ENCODE data around the gene APOH. TPM values are rescaled to one million over a fixed set of nuclear protein-coding genes. Genes with fewer than 3 reads are reported as not detected.

APOH gene
- polyA plus RNA-seq, 1 of the 3 experiments (the other 2 are of a cell fraction), result not detected

- no peak for TF ChIP-seq REST (IDR thresholded peaks at IDR 0.05; ENCODE audit: low read depth, low read length)
- no peak for TF ChIP-seq EP300 (IDR thresholded peaks at IDR 0.05; ENCODE audit: borderline replicate concordance in 1 of 2, low read depth in 1 of 2, low read length in 1 of 2)
- no peak for TF ChIP-seq FOXJ3 (CRISPR knock-in tag; IDR thresholded peaks at IDR 0.05)
Observed at GRCh38 chr17:66211047-66211810, 18.0 kb downstream of the APOH start (continued).

DNA sequence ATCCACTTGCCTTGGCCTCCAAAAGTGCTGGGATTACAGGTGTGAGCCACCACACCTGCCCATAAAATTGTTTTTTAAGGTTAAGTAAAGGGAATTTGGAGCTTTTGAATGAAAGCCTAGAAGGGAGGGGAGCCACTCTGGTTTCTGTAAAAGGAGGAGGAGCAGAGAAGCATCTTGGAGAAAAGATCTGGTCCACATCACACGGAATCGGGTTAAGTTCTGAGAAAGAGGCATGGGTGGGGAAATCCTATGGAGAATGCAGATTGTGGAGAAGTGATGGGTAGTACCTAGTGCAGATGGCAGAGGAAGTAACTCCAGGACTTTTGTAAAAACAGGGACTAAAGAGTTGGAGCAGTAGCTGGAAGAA, 19.0 kb downstream of the APOH start:
- Histone ChIP-seq H3K27ac (ENCODE audit: low read depth in 2 of 2, low read length in 1 of 2) (no peak overlapping the region), H3K79me2 (ENCODE audit: insufficient read depth) (no peaks in the 10 kb centered on the region), H3F3A (replicated peaks; ENCODE audit: insufficient read depth) (no peaks in the 10 kb centered on the region), H3K9me2 (no peaks in the 10 kb centered on the region), H3K36me3 (replicated peaks in 1 of 2; ENCODE audit: control insufficient read depth in 1 of 2, insufficient read depth in 2 of 2, low read length in 1 of 2) (no peaks in the 10 kb centered on the region), H3K4me1 (ENCODE audit: control insufficient read depth in 1 of 2, insufficient read depth in 2 of 2, low read depth in 1 of 2, low read length in 1 of 2) (no peaks in the 10 kb centered on the region), H4K20me1 (ENCODE audit: insufficient read depth) (no peaks in the 10 kb centered on the region), H3K9ac (no peak overlapping the region), H3K4me3 (ENCODE audit: low read depth in 2 of 2, low read length in 1 of 2) (no peak overlapping the region), H3K9me3 (no peaks in the 10 kb centered on the region), H3K27me3 (ENCODE audit: insufficient read depth) (no peaks in the 10 kb centered on the region), H3K4me2 (no peak overlapping the region), H2AFZ (ENCODE audit: low read depth) (no peak overlapping the region)
- TF ChIP-seq FOXJ3 (CRISPR knock-in tag; IDR thresholded peaks at IDR 0.05) (no peak), GABPA (IDR thresholded peaks at IDR 0.05; ENCODE audit: low read depth) (no peak), PBX3 (IDR thresholded peaks at IDR 0.05) (no peak), RFX5 (IDR thresholded peaks at IDR 0.05; ENCODE audit: low read length) (no peak), FOXM1 (IDR thresholded peaks at IDR 0.05; ENCODE audit: low read depth) (no peak), NRF1 (IDR thresholded peaks at IDR 0.05; ENCODE audit: low read depth, low read length) (no peak), IRF3 (IDR thresholded peaks at IDR 0.05; ENCODE audit: low read depth, low read length) (no peak), NFIC (IDR thresholded peaks at IDR 0.05; ENCODE audit: borderline replicate concordance) (no peak), EP300 (IDR thresholded peaks at IDR 0.05; ENCODE audit: borderline replicate concordance in 1 of 2, low read depth in 1 of 2, low read length in 1 of 2) (no peak), FOSL2 (IDR thresholded peaks at IDR 0.05; ENCODE audit: borderline replicate concordance, low read depth) (no peak), USF2 (IDR thresholded peaks at IDR 0.05; ENCODE audit: borderline replicate concordance, low read depth, low read length) (no peak)
- TF ChIP-seq, protein P1, sequence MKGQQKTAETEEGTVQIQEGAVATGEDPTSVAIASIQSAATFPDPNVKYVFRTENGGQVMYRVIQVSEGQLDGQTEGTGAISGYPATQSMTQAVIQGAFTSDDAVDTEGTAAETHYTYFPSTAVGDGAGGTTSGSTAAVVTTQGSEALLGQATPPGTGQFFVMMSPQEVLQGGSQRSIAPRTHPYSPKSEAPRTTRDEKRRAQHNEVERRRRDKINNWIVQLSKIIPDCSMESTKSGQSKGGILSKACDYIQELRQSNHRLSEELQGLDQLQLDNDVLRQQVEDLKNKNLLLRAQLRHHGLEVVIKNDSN (IDR thresholded peaks at IDR 0.05; ENCODE audit: borderline replicate concordance, low read depth), result no peak
- ChIA-PET CTCF (interaction anchor here (0.6 to 2.5 kb wide), 4 partner anchors 10 to 464 kb away, joined by 3 to 11 read pairs (median 6); no protein-coding TSS in a partner anchor), POLR2A (no interaction called here)
- 93% methylated on average over 2 of the region's 2 CpGs for WGBS (ENCODE audit: low lambda C conversion rate)
- DNase-seq, result no peak

All from SK-N-SH (cell line).